ENCODE data around the gene HS6ST3. TPM values are rescaled to one million over a fixed set of nuclear protein-coding genes. Genes with fewer than 3 reads are reported as not detected.

The HS6ST3 gene
- total RNA-seq, 2 donors from 2014 or later: not detected

GRCh38 chr13:96809366-96810096, 719.6 kb downstream of the HS6ST3 start:
- ATAC-seq: no peak
- H3K9me3 Mint-ChIP-seq: peaks cover 10 to 11% of the 10 kb centered on the region in 2 donors
- DNase-seq (ENCODE audit: low spot score in 2 of 2): no peak
- no peak overlapping the region for H3K27ac Mint-ChIP-seq
- H3K36me3 Mint-ChIP-seq: no peaks in the 10 kb centered on the region

GRCh38 chr13:96810104-96810503, 720.2 kb downstream of the HS6ST3 start:
- ATAC-seq (no peak), DNase-seq (ENCODE audit: low spot score in 2 of 2) (no peak)
- Mint-ChIP-seq H3K27ac (no peak overlapping the region), H3K9me3 (peaks cover 10 to 13% of the 10 kb centered on the region in 2 donors), H3K36me3 (no peaks in the 10 kb centered on the region)

GRCh38 chr13:96811049-96811448, 721.1 kb downstream of the HS6ST3 start:
- Mint-ChIP-seq H3K9me3 (peaks cover 9 to 13% of the 10 kb centered on the region in 2 donors), H3K27ac (no peak overlapping the region), H3K36me3 (no peaks in the 10 kb centered on the region)
- ATAC-seq (no peak), DNase-seq (ENCODE audit: low spot score in 2 of 2) (no peak)

- no peaks in the 10 kb centered on the region for H3K36me3 Mint-ChIP-seq
- H3K27ac Mint-ChIP-seq: no peak overlapping the region
- no peak for DNase-seq (ENCODE audit: low spot score in 2 of 2)
- H3K9me3 Mint-ChIP-seq: peaks cover 9 to 10% of the 10 kb centered on the region in 2 donors
- ATAC-seq: no peak
Observed at GRCh38 chr13:96816261-96816660, 726.4 kb downstream of the HS6ST3 start.

- H3K36me3 Mint-ChIP-seq: no peaks in the 10 kb centered on the region
- ATAC-seq (no peak), DNase-seq (ENCODE audit: low spot score in 2 of 2) (no peak)
- peaks cover 9 to 10% of the 10 kb centered on the region in 2 donors for H3K9me3 Mint-ChIP-seq
- H3K27ac Mint-ChIP-seq: no peak overlapping the region
Observed at GRCh38 chr13:96816874-96817273, 727.0 kb downstream of the HS6ST3 start.

GRCh38 chr13:96817336-96817941, 727.5 kb downstream of the HS6ST3 start:
- Mint-ChIP-seq H3K27ac (no peak overlapping the region), H3K36me3 (no peaks in the 10 kb centered on the region), H3K9me3 (peaks cover 9 to 10% of the 10 kb centered on the region in 2 donors)
- ATAC-seq (no peak), DNase-seq (ENCODE audit: low spot score in 2 of 2) (no peak)

GRCh38 chr13:96819375-96819774, 729.5 kb downstream of the HS6ST3 start:
- ATAC-seq (no peak), DNase-seq (ENCODE audit: low spot score in 2 of 2) (no peak)

GRCh38 chr13:96821381-96821780, 731.5 kb downstream of the HS6ST3 start:
- no peak for DNase-seq (ENCODE audit: low spot score in 2 of 2)
- H3K36me3 Mint-ChIP-seq: no peaks in the 10 kb centered on the region
- H3K27ac Mint-ChIP-seq: no peak overlapping the region
- H3K9me3 Mint-ChIP-seq: no peaks in the 10 kb centered on the region
- ATAC-seq: no peak

More at GRCh38 chr13:96819375-96819774, 729.5 kb downstream of the HS6ST3 start:
- peaks cover 4 to 8% of the 10 kb centered on the region in 2 donors for H3K9me3 Mint-ChIP-seq
- no peaks in the 10 kb centered on the region for H3K36me3 Mint-ChIP-seq
- H3K27ac Mint-ChIP-seq: no peak overlapping the region

GRCh38 chr13:96821971-96822370, 732.1 kb downstream of the HS6ST3 start:
- H3K36me3 Mint-ChIP-seq: no peaks in the 10 kb centered on the region
- H3K9me3 Mint-ChIP-seq: no peaks in the 10 kb centered on the region
- ATAC-seq (no peak), DNase-seq (ENCODE audit: low spot score in 2 of 2) (no peak)
- H3K27ac Mint-ChIP-seq: no peak overlapping the region

- H3K27ac Mint-ChIP-seq: no peak overlapping the region
- ATAC-seq: no peak
- no peaks in the 10 kb centered on the region for H3K36me3 Mint-ChIP-seq
- H3K9me3 Mint-ChIP-seq: no peaks in the 10 kb centered on the region
- no peak for DNase-seq (ENCODE audit: low spot score in 2 of 2)
Observed at GRCh38 chr13:96822895-96823294, 733.0 kb downstream of the HS6ST3 start.

GRCh38 chr13:96824140-96824539, 734.2 kb downstream of the HS6ST3 start:
- ATAC-seq (no peak), DNase-seq (ENCODE audit: low spot score in 2 of 2) (no peak)
- Mint-ChIP-seq H3K36me3 (no peaks in the 10 kb centered on the region), H3K27ac (no peak overlapping the region), H3K9me3 (no peaks in the 10 kb centered on the region)

- ATAC-seq: no peak
- H3K36me3 Mint-ChIP-seq: no peaks in the 10 kb centered on the region
- H3K27ac Mint-ChIP-seq: no peak overlapping the region
Observed at GRCh38 chr13:96825653-96826052, 735.7 kb downstream of the HS6ST3 start.

GRCh38 chr13:96834626-96835025, 744.7 kb downstream of the HS6ST3 start:
- Mint-ChIP-seq H3K9me3 (peaks cover 4 to 8% of the 10 kb centered on the region in 2 donors), H3K36me3 (no peaks in the 10 kb centered on the region), H3K27ac (no peak overlapping the region)
- ATAC-seq: no peak
- DNase-seq (ENCODE audit: low spot score in 2 of 2): no peak

More at GRCh38 chr13:96825653-96826052, 735.7 kb downstream of the HS6ST3 start:
- DNase-seq (ENCODE audit: low spot score in 2 of 2): no peak
- H3K9me3 Mint-ChIP-seq: no peaks in the 10 kb centered on the region

GRCh38 chr13:96835546-96835945, 745.6 kb downstream of the HS6ST3 start:
- no peak for DNase-seq (ENCODE audit: low spot score in 2 of 2)
- Mint-ChIP-seq H3K36me3 (no peaks in the 10 kb centered on the region), H3K9me3 (peaks cover 4 to 8% of the 10 kb centered on the region in 2 donors), H3K27ac (no peak overlapping the region)
- no peak for ATAC-seq

- ATAC-seq: no peak
- no peaks in the 10 kb centered on the region for H3K36me3 Mint-ChIP-seq
- DNase-seq (ENCODE audit: low spot score in 2 of 2): no peak
- peaks cover 0 to 8% of the 10 kb centered on the region in 2 donors for H3K9me3 Mint-ChIP-seq
- H3K27ac Mint-ChIP-seq: no peak overlapping the region
Observed at GRCh38 chr13:96836733-96837132, 746.8 kb downstream of the HS6ST3 start.

GRCh38 chr13:96837809-96838208, 747.9 kb downstream of the HS6ST3 start:
- ATAC-seq (no peak), DNase-seq (ENCODE audit: low spot score in 2 of 2) (no peak)
- Mint-ChIP-seq H3K27ac (no peak overlapping the region), H3K36me3 (no peaks in the 10 kb centered on the region), H3K9me3 (peaks cover 4 to 6% of the 10 kb centered on the region in 2 donors)

- no peaks in the 10 kb centered on the region for H3K36me3 Mint-ChIP-seq
- DNase-seq (ENCODE audit: low spot score in 2 of 2) (no peak), ATAC-seq (no peak)
Observed at GRCh38 chr13:96844195-96844594, 754.3 kb downstream of the HS6ST3 start.

GRCh38 chr13:96844616-96845015, 754.7 kb downstream of the HS6ST3 start:
- no peak for DNase-seq (ENCODE audit: low spot score in 2 of 2)
- Mint-ChIP-seq H3K27ac (no peak overlapping the region), H3K36me3 (no peaks in the 10 kb centered on the region), H3K9me3 (peaks cover 4 to 8% of the 10 kb centered on the region in 2 donors)
- no peak for ATAC-seq

More at GRCh38 chr13:96844195-96844594, 754.3 kb downstream of the HS6ST3 start:
- no peak overlapping the region for H3K27ac Mint-ChIP-seq
- H3K9me3 Mint-ChIP-seq: peaks cover 4 to 8% of the 10 kb centered on the region in 2 donors
